ENCODE results near the gene PREP.

GRCh38 chr6:105382958-105383357, 19.9 kb downstream of the PREP start:
- no peak for TF ChIP-seq EZH2 (IDR thresholded peaks at IDR 0.05; ENCODE audit: borderline replicate concordance)
- no peak for TF ChIP-seq CTCF (IDR thresholded peaks at IDR 0.05; ENCODE audit: poor library complexity)
